ENCODE data around the gene BAK1.

Gene BAK1

GRCh38 chr6:33621711-33622388, 41.8 kb upstream of the BAK1 start:
- peak overlapping the region; percentile 66 for H3K4me3 ChIP-seq (ENCODE audit: low read depth, low read length)
- TF ChIP-seq CTCF (IDR thresholded peaks at IDR 0.05; ENCODE audit: low read depth, low read length), result no peak

- peak within 1 kb of the TSS; percentile 66 for H3K4me3 ChIP-seq (ENCODE audit: low read depth, low read length)
- TF ChIP-seq CTCF (IDR thresholded peaks at IDR 0.05; ENCODE audit: low read depth, low read length), result no peak
Observed at GRCh38 chr6:33620856-33621710, 41.0 kb upstream of the BAK1 start, which contains the start of gene ITPR3. TSS of gene ITPR3 (plus strand) at chr6:33621322. CDS start at chr6:33621603, 281 bp downstream.

GRCh38 chr6:33620158-33620855, 40.2 kb upstream of the BAK1 start:
- peak overlapping the region; percentile 66 for H3K4me3 ChIP-seq (ENCODE audit: low read depth, low read length)
- no peak for TF ChIP-seq CTCF (IDR thresholded peaks at IDR 0.05; ENCODE audit: low read depth, low read length)

- no peak overlapping the region for H3K4me3 ChIP-seq (ENCODE audit: low read depth, low read length)
- no peak for TF ChIP-seq CTCF (IDR thresholded peaks at IDR 0.05; ENCODE audit: low read depth, low read length)
Observed at GRCh38 chr6:33619166-33619840, 39.2 kb upstream of the BAK1 start.

- no peak for TF ChIP-seq CTCF (IDR thresholded peaks at IDR 0.05; ENCODE audit: low read depth, low read length)
- H3K4me3 ChIP-seq (ENCODE audit: low read depth, low read length), result no peak overlapping the region
Observed at GRCh38 chr6:33616913-33617312, 36.8 kb upstream of the BAK1 start.

- no peak overlapping the region for H3K4me3 ChIP-seq (ENCODE audit: low read depth, low read length)
- no peak for TF ChIP-seq CTCF (IDR thresholded peaks at IDR 0.05; ENCODE audit: low read depth, low read length)
Observed at GRCh38 chr6:33616113-33616512, 36.0 kb upstream of the BAK1 start.
